SK-N-SH (cell line): ENCODE data around the gene ARHGAP26. TPM values are rescaled to one million over a fixed set of nuclear protein-coding genes. Genes with fewer than 3 reads are reported as not detected.

Source experiments
- CTCF ChIA-PET: fragments of 300-600, 350-600 bp; formaldehyde crosslinking; extraction: SDS; loops from one replicate; lab custom pipeline; 2021; lab: Yijun Ruan, JAX
- POLR2A ChIA-PET: fragments of 350-600 bp; sonication (Branson Sonifier 250); formaldehyde crosslinking; extraction: SDS; loops from one replicate; lab custom pipeline; 2020; ENCODE audit warnings: antibody characterized with exemption, inconsistent platforms; lab: Yijun Ruan, JAX
- DNase-seq: peaks from one replicate; pipeline ENCODE4 v3.0.0; 2012
- H2AFZ ChIP-seq: fragments of 200-600 bp; sonication (generic); 2 replicates; pipeline ENCODE4 v1.8.1; 2016; ENCODE audit warnings: antibody characterized with exemption, mild to moderate bottlenecking, low read depth
- H3F3A ChIP-seq: fragments of 200-600 bp; sonication (generic); replicated peaks from 2 replicates; pipeline ENCODE3; 2016; ENCODE audit warnings: antibody characterized with exemption, mild to moderate bottlenecking; ENCODE audit not compliant: insufficient read depth
- H3K27ac ChIP-seq, 2 experiments: fragments of 200-500 bp in 1 of 2; fragments of 200-600 bp in 1 of 2; sonication (Bioruptor generic) in 1 of 2; sonication (generic), shearing (Covaris generic) in 1 of 2; 2 replicates each; pipeline versions ENCODE4 v1.5.1 to v1.6.1; 2014 to 2016; ENCODE audit warnings: low read depth in 2 of 2, inconsistent platforms in 1 of 2, low read length in 1 of 2, mild to moderate bottlenecking in 1 of 2, mixed read lengths in 1 of 2
- H3K27me3 ChIP-seq: fragments of 200-600 bp; sonication (generic), shearing (Covaris generic); 2 replicates; pipeline ENCODE4 v1.6.1; 2016; ENCODE audit warnings: mixed run types; ENCODE audit not compliant: insufficient read depth
- H3K36me3 ChIP-seq, 2 experiments: fragments of 200-500 bp in 1 of 2; fragments of 200-600 bp in 1 of 2; sonication (Bioruptor generic) in 1 of 2; sonication (generic) in 1 of 2; replicated peaks in 1 of 2; 2 replicates each; pipeline versions ENCODE3 to v1.5.1; 2014 to 2016; ENCODE audit warnings: low read length in 1 of 2, mild to moderate bottlenecking in 1 of 2; ENCODE audit not compliant: insufficient read depth in 2 of 2, control insufficient read depth in 1 of 2
- H3K4me1 ChIP-seq, 2 experiments: fragments of 200-500 bp in 1 of 2; fragments of 200-600 bp in 1 of 2; sonication (Bioruptor generic) in 1 of 2; sonication (generic), shearing (Covaris generic) in 1 of 2; 2 replicates each; pipeline versions ENCODE4 v1.5.1 to v1.6.1; 2014 to 2016; ENCODE audit warnings: low read depth in 1 of 2, low read length in 1 of 2, mixed run types in 1 of 2; ENCODE audit not compliant: insufficient read depth in 2 of 2, control insufficient read depth in 1 of 2
- H3K4me2 ChIP-seq: fragments of 200-600 bp; sonication (generic), shearing (Covaris generic); 2 replicates; pipeline ENCODE4 v1.6.1; 2017; ENCODE audit warnings: mixed run types
- H3K4me3 ChIP-seq, 2 experiments: fragments of 200-500 bp in 1 of 2; fragments of 200-600 bp in 1 of 2; sonication (Bioruptor generic) in 1 of 2; sonication (generic), shearing (Covaris generic) in 1 of 2; 2 replicates each; pipeline versions ENCODE4 v1.5.1 to v1.8.1; 2014 to 2016; ENCODE audit warnings: low read depth in 2 of 2, inconsistent platforms in 1 of 2, low read length in 1 of 2, mild to moderate bottlenecking in 1 of 2, mixed read lengths in 1 of 2, moderate library complexity in 1 of 2
- H3K79me2 ChIP-seq: fragments of 200-600 bp; sonication (generic); 2 replicates; pipeline ENCODE4 v1.8.1; 2017; ENCODE audit warnings: mild to moderate bottlenecking; ENCODE audit not compliant: insufficient read depth
- H3K9ac ChIP-seq: fragments of 200-600 bp; sonication (generic); 2 replicates; pipeline ENCODE4 v1.6.1; 2017; ENCODE audit warnings: mixed run types
- H3K9me2 ChIP-seq: fragments of 200-600 bp; sonication (generic); 2 replicates; pipeline ENCODE4 v1.6.1; 2017; ENCODE audit warnings: mixed run types
- H3K9me3 ChIP-seq: fragments of 200-600 bp; sonication (generic); 2 replicates; pipeline ENCODE4 v1.6.1; 2017; ENCODE audit warnings: mixed run types, mild to moderate bottlenecking, moderate library complexity
- H4K20me1 ChIP-seq: fragments of 200-600 bp; sonication (generic); 2 replicates; pipeline ENCODE4 v1.6.1; 2017; ENCODE audit warnings: mild to moderate bottlenecking, mixed run types; ENCODE audit not compliant: insufficient read depth
- FOSL2 ChIP-seq: IDR thresholded peaks from 2 replicates; pipeline ENCODE4 v1.4.0; 2012; ENCODE audit warnings: low read depth, mild to moderate bottlenecking, moderate library complexity, borderline replicate concordance
- FOXJ3 ChIP-seq: sonication (generic); formaldehyde crosslinking; IDR thresholded peaks from 2 replicates; pipeline ENCODE4 v1.5.1; 2020; ENCODE audit warnings: mild to moderate bottlenecking, missing genetic modification reagents
- GABPA ChIP-seq: IDR thresholded peaks from 2 replicates; pipeline ENCODE4 v1.4.0; 2012; ENCODE audit warnings: low read depth, mild to moderate bottlenecking
- MXI1 ChIP-seq: IDR thresholded peaks from 2 replicates; pipeline ENCODE4 v1.6.1; 2012; ENCODE audit warnings: mild to moderate bottlenecking, low read depth, low read length, improper control_type of control experiment
- POLR2AphosphoS5 ChIP-seq: IDR thresholded peaks from 2 replicates; pipeline ENCODE4 v1.6.1; 2012; ENCODE audit warnings: low read depth, low read length
- RFX5 ChIP-seq: IDR thresholded peaks from 2 replicates; pipeline ENCODE4 v1.6.1; 2012; ENCODE audit warnings: mild to moderate bottlenecking, improper control_type of control experiment, low read length
- SMC3 ChIP-seq: IDR thresholded peaks from 2 replicates; pipeline ENCODE4 v1.6.1; 2012; ENCODE audit warnings: low read depth, low read length, improper control_type of control experiment
- TAF1 ChIP-seq: IDR thresholded peaks from 2 replicates; pipeline ENCODE4 v1.6.1; 2012; ENCODE audit warnings: low read depth, mild to moderate bottlenecking, low read length, moderate library complexity, borderline replicate concordance
- TCF12 ChIP-seq: IDR thresholded peaks from 2 replicates; pipeline ENCODE4 v1.4.0; 2012
- YY1 ChIP-seq: IDR thresholded peaks from 2 replicates; pipeline ENCODE4 v1.4.0; 2012; ENCODE audit warnings: low read depth, mild to moderate bottlenecking
- WGBS: methylation state at CpG from one replicate; pipeline ENCODE4 v1.1.6; 2017; ENCODE audit warnings: low lambda C conversion rate; 5-methylcytosine and 5-hydroxymethylcytosine counted together
- polyA plus RNA-seq, 3 experiments: library from polyadenylated mRNA; depleted of rRNA; stranded (reverse); fragments of >200 nt; gene quantifications; 2 replicates each; pipeline ENCODE4 v1.2.3, GENCODE V29; 2012
- TF ChIP-seq, protein P1 (sequence below): IDR thresholded peaks from 2 replicates; pipeline ENCODE4 v1.4.0; 2012; ENCODE audit warnings: low read depth
- TF ChIP-seq, protein P2 (sequence below): IDR thresholded peaks from 2 replicates; pipeline ENCODE4 v1.6.1; 2012; ENCODE audit warnings: mild to moderate bottlenecking, low read depth, low read length, moderate library complexity
- TF ChIP-seq, protein P3 (sequence below): IDR thresholded peaks from 2 replicates; pipeline ENCODE4 v1.4.0; 2012; ENCODE audit warnings: low read depth, borderline replicate concordance

The ARHGAP26 gene
- polyA plus RNA-seq, 1 of the 3 experiments (the other 2 are of a cell fraction) = 6.1 TPM

DNA sequence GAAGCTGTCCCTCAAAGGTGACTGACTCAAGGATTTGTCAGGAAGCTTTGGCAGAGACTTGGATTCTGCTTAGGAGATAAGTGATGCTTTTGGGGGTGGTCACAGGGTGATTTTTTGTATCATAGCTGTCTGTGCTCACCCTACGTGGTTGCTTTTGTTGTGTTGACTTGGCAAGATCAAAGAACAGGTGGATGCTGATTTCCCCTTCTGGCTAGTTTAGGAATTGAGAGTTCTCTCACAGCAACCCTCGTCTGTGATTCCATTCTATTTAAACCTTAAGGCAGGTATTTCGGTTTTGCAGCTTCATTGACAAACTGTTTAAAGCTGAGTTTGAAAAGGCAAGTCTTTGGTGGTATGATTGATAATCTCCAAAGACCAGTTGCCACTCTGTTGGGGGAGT lies 27.2 kb downstream of the ARHGAP26 start:
- ChIA-PET POLR2A (interaction anchor here (0.6 kb wide), 1 partner anchor 11 kb away, joined by 3 read pairs; no protein-coding TSS in a partner anchor), CTCF (interaction anchor here (0.7 to 2.5 kb wide), 9 partner anchors 9 to 142 kb away, joined by 3 to 8 read pairs (median 3); no protein-coding TSS in a partner anchor)
- Histone ChIP-seq H3K4me3 (no peak overlapping the region), H3F3A (no peaks in the 10 kb centered on the region), H2AFZ (no peak overlapping the region), H3K4me2 (no peak overlapping the region), H3K9me3 (no peaks in the 10 kb centered on the region), H3K9me2 (no peaks in the 10 kb centered on the region), H3K36me3 (no peaks in the 10 kb centered on the region), H3K27ac (no peak overlapping the region), H3K9ac (no peak overlapping the region), H3K4me1 (peaks cover 0 to 24% of the 10 kb centered on the region in 2 experiments; a peak in 2 of 4 replicates), H3K27me3 (no peaks in the 10 kb centered on the region), H4K20me1 (no peaks in the 10 kb centered on the region), H3K79me2 (no peaks in the 10 kb centered on the region; the same call in 1 of the 2 replicates)
- no peak for TF ChIP-seq POLR2AphosphoS5
- TF ChIP-seq, protein P1, sequence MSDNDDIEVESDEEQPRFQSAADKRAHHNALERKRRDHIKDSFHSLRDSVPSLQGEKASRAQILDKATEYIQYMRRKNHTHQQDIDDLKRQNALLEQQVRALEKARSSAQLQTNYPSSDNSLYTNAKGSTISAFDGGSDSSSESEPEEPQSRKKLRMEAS = no peak
- no peak for TF ChIP-seq RFX5
- TF ChIP-seq YY1 = no peak
- TF ChIP-seq, protein P2, sequence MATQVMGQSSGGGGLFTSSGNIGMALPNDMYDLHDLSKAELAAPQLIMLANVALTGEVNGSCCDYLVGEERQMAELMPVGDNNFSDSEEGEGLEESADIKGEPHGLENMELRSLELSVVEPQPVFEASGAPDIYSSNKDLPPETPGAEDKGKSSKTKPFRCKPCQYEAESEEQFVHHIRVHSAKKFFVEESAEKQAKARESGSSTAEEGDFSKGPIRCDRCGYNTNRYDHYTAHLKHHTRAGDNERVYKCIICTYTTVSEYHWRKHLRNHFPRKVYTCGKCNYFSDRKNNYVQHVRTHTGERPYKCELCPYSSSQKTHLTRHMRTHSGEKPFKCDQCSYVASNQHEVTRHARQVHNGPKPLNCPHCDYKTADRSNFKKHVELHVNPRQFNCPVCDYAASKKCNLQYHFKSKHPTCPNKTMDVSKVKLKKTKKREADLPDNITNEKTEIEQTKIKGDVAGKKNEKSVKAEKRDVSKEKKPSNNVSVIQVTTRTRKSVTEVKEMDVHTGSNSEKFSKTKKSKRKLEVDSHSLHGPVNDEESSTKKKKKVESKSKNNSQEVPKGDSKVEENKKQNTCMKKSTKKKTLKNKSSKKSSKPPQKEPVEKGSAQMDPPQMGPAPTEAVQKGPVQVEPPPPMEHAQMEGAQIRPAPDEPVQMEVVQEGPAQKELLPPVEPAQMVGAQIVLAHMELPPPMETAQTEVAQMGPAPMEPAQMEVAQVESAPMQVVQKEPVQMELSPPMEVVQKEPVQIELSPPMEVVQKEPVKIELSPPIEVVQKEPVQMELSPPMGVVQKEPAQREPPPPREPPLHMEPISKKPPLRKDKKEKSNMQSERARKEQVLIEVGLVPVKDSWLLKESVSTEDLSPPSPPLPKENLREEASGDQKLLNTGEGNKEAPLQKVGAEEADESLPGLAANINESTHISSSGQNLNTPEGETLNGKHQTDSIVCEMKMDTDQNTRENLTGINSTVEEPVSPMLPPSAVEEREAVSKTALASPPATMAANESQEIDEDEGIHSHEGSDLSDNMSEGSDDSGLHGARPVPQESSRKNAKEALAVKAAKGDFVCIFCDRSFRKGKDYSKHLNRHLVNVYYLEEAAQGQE = no peak
- no peak for DNase-seq
- 89% methylated on average over 3 of the region's 3 CpGs for WGBS

DNA sequence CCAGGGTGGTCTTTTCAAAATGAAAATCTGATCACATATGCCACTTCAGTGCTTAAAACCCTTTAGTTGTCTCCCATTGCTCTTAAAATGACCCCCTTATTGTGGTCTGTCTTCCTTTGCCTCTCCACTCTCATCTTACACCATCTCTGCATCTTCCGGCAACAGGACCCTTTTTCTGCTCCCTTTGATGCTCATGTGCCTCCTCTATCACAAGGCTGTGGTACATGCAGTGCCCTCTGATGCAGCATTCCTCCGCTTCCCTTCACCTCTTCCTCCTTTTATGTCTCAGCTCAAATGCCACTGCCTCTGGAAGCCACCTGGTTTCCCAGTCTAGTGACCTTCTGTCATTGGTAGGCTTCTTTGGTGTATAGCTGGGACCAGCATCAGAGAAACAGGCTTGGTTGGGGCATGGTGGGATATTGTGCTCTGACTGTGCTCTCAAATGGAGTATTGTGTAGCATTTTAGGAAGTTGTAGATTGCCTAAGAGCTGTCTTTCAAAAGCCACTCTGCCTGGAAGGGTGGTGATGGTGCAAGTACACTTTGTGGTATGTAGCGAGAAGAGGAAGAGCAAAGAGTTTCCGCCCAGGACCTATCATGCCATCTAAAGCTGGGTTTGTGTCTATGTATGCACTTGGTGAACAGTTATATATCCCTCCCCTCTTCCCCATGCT lies 28.1 kb downstream of the ARHGAP26 start:
- Histone ChIP-seq H3K4me2 (no peak overlapping the region), H3K4me1 (peaks cover 0 to 17% of the 10 kb centered on the region in 2 experiments; a peak in 1 of 4 replicates), H3K4me3 (no peak overlapping the region), H3K79me2 (no peaks in the 10 kb centered on the region; the same call in 1 of the 2 replicates), H3K27me3 (no peaks in the 10 kb centered on the region), H2AFZ (no peak overlapping the region), H3K9me3 (no peaks in the 10 kb centered on the region), H3K9ac (no peak overlapping the region), H3K9me2 (no peaks in the 10 kb centered on the region), H3K36me3 (no peaks in the 10 kb centered on the region), H4K20me1 (no peaks in the 10 kb centered on the region), H3K27ac (no peak overlapping the region), H3F3A (no peaks in the 10 kb centered on the region)
- 95% methylated on average over 4 of the region's 4 CpGs for WGBS
- no peak for DNase-seq
- no peak for TF ChIP-seq GABPA
- no peak for TF ChIP-seq SMC3
- no peak for TF ChIP-seq TCF12
- TF ChIP-seq POLR2AphosphoS5 = no peak
- TF ChIP-seq, protein P3, sequence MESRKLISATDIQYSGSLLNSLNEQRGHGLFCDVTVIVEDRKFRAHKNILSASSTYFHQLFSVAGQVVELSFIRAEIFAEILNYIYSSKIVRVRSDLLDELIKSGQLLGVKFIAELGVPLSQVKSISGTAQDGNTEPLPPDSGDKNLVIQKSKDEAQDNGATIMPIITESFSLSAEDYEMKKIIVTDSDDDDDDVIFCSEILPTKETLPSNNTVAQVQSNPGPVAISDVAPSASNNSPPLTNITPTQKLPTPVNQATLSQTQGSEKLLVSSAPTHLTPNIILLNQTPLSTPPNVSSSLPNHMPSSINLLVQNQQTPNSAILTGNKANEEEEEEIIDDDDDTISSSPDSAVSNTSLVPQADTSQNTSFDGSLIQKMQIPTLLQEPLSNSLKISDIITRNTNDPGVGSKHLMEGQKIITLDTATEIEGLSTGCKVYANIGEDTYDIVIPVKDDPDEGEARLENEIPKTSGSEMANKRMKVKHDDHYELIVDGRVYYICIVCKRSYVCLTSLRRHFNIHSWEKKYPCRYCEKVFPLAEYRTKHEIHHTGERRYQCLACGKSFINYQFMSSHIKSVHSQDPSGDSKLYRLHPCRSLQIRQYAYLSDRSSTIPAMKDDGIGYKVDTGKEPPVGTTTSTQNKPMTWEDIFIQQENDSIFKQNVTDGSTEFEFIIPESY = no peak
- TF ChIP-seq, protein P1 = no peak
- no peak for TF ChIP-seq YY1
- no peak for TF ChIP-seq FOXJ3 (CRISPR knock-in tag)
- no peak for TF ChIP-seq TAF1
- TF ChIP-seq FOSL2 = no peak
- TF ChIP-seq MXI1 = no peak
- POLR2A ChIA-PET = no interaction called here
- CTCF ChIA-PET = interaction anchor here (0.6 to 2.5 kb wide), 10 partner anchors 11 to 143 kb away, joined by 3 to 8 read pairs (median 4); no protein-coding TSS in a partner anchor
